GM18520 (cell line): ENCODE measurements around the gene CFC1B.
"Not testable (repeated sequence)": the region's sequence is repeated elsewhere in the genome, so short reads cannot be mapped to it uniquely, and the experiment has no call there.

Experiments
- ATAC-seq: cut with Tn5 transposase; IDR thresholded peaks from one replicate; pipeline ENCODE4 v1.9.1; 2021; ENCODE audit not compliant: unreplicated experiment

Gene CFC1B

GRCh38 chr2:130556441-130556840, 35.4 kb downstream of the CFC1B start:
- ATAC-seq: not testable (repeated sequence)

DNA sequence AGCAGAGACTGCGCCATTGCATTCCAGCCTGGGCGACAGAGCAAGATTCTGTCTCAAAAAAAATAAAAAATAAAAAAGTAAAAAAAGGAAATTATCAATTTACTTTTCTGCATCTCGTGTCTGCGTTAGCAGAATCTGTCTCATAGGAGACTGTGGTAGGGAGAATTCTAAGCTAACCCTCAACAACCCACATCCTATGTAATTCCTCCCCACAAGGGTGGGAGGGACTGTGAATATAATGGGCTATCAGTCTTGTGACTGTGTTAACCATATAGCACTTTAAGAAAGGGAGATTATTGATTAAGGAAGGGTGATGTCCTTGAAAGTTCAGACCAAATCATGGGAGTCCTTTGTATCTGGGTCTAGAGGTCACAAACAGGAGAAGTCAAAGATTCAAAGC, 45.1 kb downstream of the CFC1B start:
- not testable (repeated sequence) for ATAC-seq

GRCh38 chr2:130571929-130572328, 50.9 kb downstream of the CFC1B start:
- ATAC-seq: not testable (repeated sequence)

GRCh38 chr2:130574230-130574629, 53.2 kb downstream of the CFC1B start:
- ATAC-seq: not testable (repeated sequence)

DNA sequence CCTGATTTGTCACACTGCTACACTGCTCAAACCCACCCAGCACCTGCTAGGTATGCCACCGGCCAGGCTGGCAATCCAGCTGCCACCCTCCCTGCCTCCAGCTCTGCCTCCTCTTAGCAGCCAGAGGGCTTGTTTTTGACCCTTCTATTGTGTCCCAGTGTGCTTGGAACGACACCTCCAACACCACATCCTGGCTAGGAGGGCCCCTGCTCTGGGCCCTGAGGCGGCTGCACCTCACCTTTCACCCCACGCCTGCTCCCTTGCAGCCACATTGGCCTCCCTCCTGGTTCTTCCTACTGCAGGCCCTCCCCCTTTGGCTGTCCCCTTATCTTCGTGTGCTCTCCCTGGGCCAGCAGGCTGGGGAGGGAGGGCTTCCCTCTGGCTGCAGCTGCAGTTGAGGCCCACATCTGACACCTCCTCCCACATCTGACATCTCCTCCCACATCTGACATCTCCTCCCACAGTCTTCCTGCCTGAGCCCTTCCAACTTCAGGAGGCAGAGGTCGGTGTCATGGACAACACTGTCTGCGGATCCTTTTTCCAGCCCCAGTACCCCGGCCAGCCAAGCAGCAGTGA, 55.3 kb downstream of the CFC1B start:
- ATAC-seq: not testable (repeated sequence)

GRCh38 chr2:130577559-130577958, 56.5 kb downstream of the CFC1B start:
- not testable (repeated sequence) for ATAC-seq
